Measurements from ENCODE around the gene DYRK1A.
A peak's percentile ranks its signal among the peaks of the same experiment; 100 is the strongest.
"Not testable (repeated sequence)": the region's sequence is repeated elsewhere in the genome, so short reads cannot be mapped to it uniquely, and the experiment has no call there.

DYRK1A gene

GRCh38 chr21:37366482-37367316 lies at the start of gene DYRK1A:
DYRK1A (plus strand) TSS chr21:37366773; CDS start chr21:37420375, 53,602 bp downstream.
- Mint-ChIP-seq H3K27ac (peak within 1 kb of the TSS; percentile 100), H3K36me3 (ENCODE audit: low read depth) (no peaks in the 10 kb centered on the region), H3K4me1 (peaks cover 33% of the 10 kb centered on the region), H3K9me3 (no peaks in the 10 kb centered on the region), H3K4me3 (peak within 1 kb of the TSS; percentile 99 to 100 (median 100)), H3K27me3 (ENCODE audit: low read depth) (peaks cover 4% of the 10 kb centered on the region)
- TF ChIP-seq CTCF (IDR thresholded peaks at IDR 0.05; ENCODE audit: unreplicated experiment in 3 of 3): no peak

GRCh38 chr21:37319551-37319950 lies 47.0 kb upstream of the DYRK1A start:
- no peak for TF ChIP-seq CTCF (IDR thresholded peaks at IDR 0.05; ENCODE audit: unreplicated experiment in 3 of 3)
- Mint-ChIP-seq H3K9me3 (peaks cover 23% of the 10 kb centered on the region), H3K27ac (no peak overlapping the region), H3K4me1 (no peaks in the 10 kb centered on the region), H3K27me3 (ENCODE audit: low read depth) (no peaks in the 10 kb centered on the region), H3K4me3 (no peak overlapping the region), H3K36me3 (ENCODE audit: low read depth) (no peaks in the 10 kb centered on the region)

- no peak for TF ChIP-seq CTCF (IDR thresholded peaks at IDR 0.05; ENCODE audit: unreplicated experiment in 3 of 3)
- no peaks in the 10 kb centered on the region for H3K27me3 Mint-ChIP-seq (ENCODE audit: low read depth)
- H3K9me3 Mint-ChIP-seq: peaks cover 17% of the 10 kb centered on the region
- H3K27ac Mint-ChIP-seq: no peak overlapping the region
- no peaks in the 10 kb centered on the region for H3K4me1 Mint-ChIP-seq
- no peaks in the 10 kb centered on the region for H3K36me3 Mint-ChIP-seq (ENCODE audit: low read depth)
- no peak overlapping the region for H3K4me3 Mint-ChIP-seq
Observed at GRCh38 chr21:37322084-37322483, 44.5 kb upstream of the DYRK1A start.

- no peak overlapping the region for H3K4me3 Mint-ChIP-seq
- H3K36me3 Mint-ChIP-seq (ENCODE audit: low read depth): no peaks in the 10 kb centered on the region
- no peak for TF ChIP-seq CTCF (IDR thresholded peaks at IDR 0.05; ENCODE audit: unreplicated experiment in 3 of 3)
- no peaks in the 10 kb centered on the region for H3K27me3 Mint-ChIP-seq (ENCODE audit: low read depth)
- no peaks in the 10 kb centered on the region for H3K4me1 Mint-ChIP-seq
- no peak overlapping the region for H3K27ac Mint-ChIP-seq
- peaks cover 11% of the 10 kb centered on the region for H3K9me3 Mint-ChIP-seq
Observed at GRCh38 chr21:37324558-37324957, 42.0 kb upstream of the DYRK1A start.

GRCh38 chr21:37328147-37328546 lies 38.4 kb upstream of the DYRK1A start:
- not testable (repeated sequence) for H3K4me1 Mint-ChIP-seq; H3K9me3 Mint-ChIP-seq; H3K27ac Mint-ChIP-seq; H3K27me3 Mint-ChIP-seq (ENCODE audit: low read depth); H3K36me3 Mint-ChIP-seq (ENCODE audit: low read depth); H3K4me3 Mint-ChIP-seq

- H3K4me3 Mint-ChIP-seq: no peak overlapping the region
- no peak overlapping the region for H3K27ac Mint-ChIP-seq
- H3K36me3 Mint-ChIP-seq (ENCODE audit: low read depth): no peaks in the 10 kb centered on the region
- H3K27me3 Mint-ChIP-seq (ENCODE audit: low read depth): peaks cover 7% of the 10 kb centered on the region
- no peak for TF ChIP-seq CTCF (IDR thresholded peaks at IDR 0.05; ENCODE audit: unreplicated experiment in 3 of 3)
- peaks cover 2% of the 10 kb centered on the region for H3K9me3 Mint-ChIP-seq
- H3K4me1 Mint-ChIP-seq: no peaks in the 10 kb centered on the region
Observed at GRCh38 chr21:37331411-37331810, 35.2 kb upstream of the DYRK1A start.

Measured in nephron (organoid).